K562 (cell line): ENCODE measurements around the gene LIMS2. TPM values are rescaled to one million over a fixed set of nuclear protein-coding genes. Genes with fewer than 3 reads are reported as not detected.
A peak's percentile ranks its signal among the peaks of the same experiment; 100 is the strongest.

Experiments used
- ATAC-seq: fragments of 200-7000 bp; cut with Tn5 transposase; 3 replicates; pipeline ENCODE4 v1.9.1; 2020; ENCODE audit warnings: moderate library complexity
- BruUV-seq: library from RNA; stranded (reverse); fragments of 400-500 nt; replicated peaks from 2 replicates; lab custom pipeline; 2021; lab: Mats Ljungman, UMichigan
- CTCF ChIA-PET: fragments of 300-600 bp; formaldehyde crosslinking; extraction: SDS; loops from one replicate; lab custom pipeline; 2021; ENCODE audit warnings: low intra/inter-chr PET ratio; lab: Yijun Ruan, JAX
- POLR2A ChIA-PET: fragments of 300-600, 350-650 bp; sonication (Branson Sonifier 250); formaldehyde crosslinking; extraction: SDS; loops from one replicate; lab custom pipeline; 2021; ENCODE audit warnings: antibody characterized with exemption, inconsistent platforms; lab: Yijun Ruan, JAX
- DNase-seq, 4 experiments: peaks; one replicate each; pipeline versions ENCODE4 v3.0.0 to v3.0.0-alpha.2; 2011 to 2018; ENCODE audit warnings: low spot score in 3 of 4, mixed read lengths in 3 of 4; ENCODE audit errors: extremely low read depth in 1 of 4
- FAIRE-seq: peaks from 2 replicates; lab custom pipeline; 2011; peaks lifted over from hg19 to GRCh38; lab: Jason Lieb, UNC
- H2AFZ ChIP-seq: 2 replicates; pipeline ENCODE4 v1.6.0; 2011; ENCODE audit warnings: low read depth, low read length, control low read depth, inconsistent platforms
- H3K27ac ChIP-seq: fragments of 200-600 bp; 3 replicates; pipeline ENCODE4 v1.8.0; 2011; ENCODE audit warnings: low read depth, mild to moderate bottlenecking, control low read depth, inconsistent platforms, low read length, moderate library complexity, mixed read lengths; ENCODE audit errors: extremely low read depth
- H3K27me3 ChIP-seq, 2 experiments: fragments of 300-600 bp in 1 of 2; 2 replicates in 1 of 2; 3 replicates in 1 of 2; pipeline versions ENCODE4 v1.6.0 to v1.8.0; 2011; ENCODE audit warnings: inconsistent platforms in 2 of 2, low read length in 2 of 2, mild to moderate bottlenecking in 1 of 2, mixed read lengths in 1 of 2, moderate library complexity in 1 of 2; ENCODE audit not compliant: control insufficient read depth in 2 of 2, insufficient read depth in 2 of 2
- H3K36me3 ChIP-seq: fragments of 300-600 bp; 3 replicates; pipeline ENCODE4 v1.8.0; 2011; ENCODE audit warnings: mild to moderate bottlenecking, low read length, inconsistent platforms; ENCODE audit not compliant: control insufficient read depth, insufficient read depth
- H3K4me1 ChIP-seq, 2 experiments: fragments of 200-600 bp in 1 of 2; replicated peaks in 1 of 2; 2 replicates in 1 of 2; 3 replicates in 1 of 2; pipeline versions ENCODE4 v1.5.1 to v1.8.0; 2011; ENCODE audit warnings: inconsistent platforms in 2 of 2, low read length in 2 of 2, mild to moderate bottlenecking in 1 of 2, mixed read lengths in 1 of 2, moderate library complexity in 1 of 2; ENCODE audit not compliant: control insufficient read depth in 2 of 2, insufficient read depth in 2 of 2
- H3K4me2 ChIP-seq: 2 replicates; pipeline ENCODE4 v1.6.1; 2011; ENCODE audit warnings: low read length, control low read depth, inconsistent platforms, mixed read lengths; ENCODE audit not compliant: insufficient read depth
- H3K4me3 ChIP-seq: fragments of 200-600 bp; sonication (generic), shearing (Covaris generic); 2 replicates; pipeline ENCODE4 v1.5.1; 2016; ENCODE audit warnings: control low read depth, inconsistent platforms
- H3K79me2 ChIP-seq: fragments of 200-600 bp; 3 replicates; pipeline ENCODE4 v1.8.0; 2011; ENCODE audit warnings: low read length, inconsistent platforms; ENCODE audit not compliant: control insufficient read depth, insufficient read depth
- H3K9ac ChIP-seq, 2 experiments: 2 replicates each; pipeline versions ENCODE4 v1.6.0 to v1.6.1; 2011; ENCODE audit warnings: low read depth in 2 of 2, low read length in 2 of 2, control low read depth in 1 of 2, inconsistent platforms in 1 of 2, mild to moderate bottlenecking in 1 of 2, mixed read lengths in 1 of 2; ENCODE audit not compliant: insufficient read depth in 1 of 2
- H3K9me1 ChIP-seq: one replicate; pipeline ENCODE4 v1.6.0; 2011; ENCODE audit warnings: inconsistent platforms, mild to moderate bottlenecking, low read length, moderate library complexity; ENCODE audit not compliant: control insufficient read depth, insufficient read depth
- H3K9me3 ChIP-seq: replicated peaks from 2 replicates; pipeline ENCODE4 v1.5.1; 2011; ENCODE audit warnings: low read depth, low read length, inconsistent platforms; ENCODE audit not compliant: control insufficient read depth, insufficient read depth
- H4K20me1 ChIP-seq: replicated peaks from 2 replicates; pipeline ENCODE4 v1.6.1; 2011; ENCODE audit warnings: low read length, inconsistent platforms, mixed read lengths; ENCODE audit not compliant: control insufficient read depth, insufficient read depth
- TBP ChIP-seq: optimal IDR thresholded peaks from 2 replicates; pipeline ENCODE3; 2011; ENCODE audit warnings: low read depth, low read length, improper control_type of control experiment
- WGBS: fragments of 100-300 bp; shearing (Covaris generic); methylation state at CpG from one replicate; pipeline ENCODE4 v1.1.6; 2016; ENCODE audit warnings: low coverage, mixed read lengths; ENCODE audit not compliant: insufficient coverage; ENCODE audit errors: missing lambda C conversion rate; 5-methylcytosine and 5-hydroxymethylcytosine counted together
- in situ Hi-C: fragments of 300-500 bp; cut with MboI; formaldehyde crosslinking; loops from 4 replicates; pipeline ENCODE4 v1.15.0; 2018; ENCODE audit warnings: inconsistent platforms, mixed read lengths
- intact Hi-C: fragments of 100-400 bp; cut with micrococcal nuclease; formaldehyde crosslinking; loops from 2 replicates; pipeline ENCODE4 v1.14.2; 2022
- polyA plus RNA-seq, 8 experiments: library from polyadenylated mRNA; depleted of rRNA in 4 of 8; stranded (reverse) in 5 of 8; unstranded in 3 of 8; fragments of >200 nt; fragmentation: Nextera tagmentation in 2 of 8; fragmentation: Illumina TruSeq in 1 of 8; extraction: Ambion mirVana in 2 of 8; extraction: Trizol in 1 of 8; gene quantifications; 2 replicates each; pipeline versions ENCODE4 v1.2.1 to v1.2.3, GENCODE V29; 2011 to 2014; ENCODE audit warnings: inconsistent platforms in 1 of 8, missing spikeins in 1 of 8
- total RNA-seq, 7 experiments: library from RNA; depleted of rRNA in 6 of 7; stranded (reverse); fragments of >200 nt in 6 of 7; fragmentation: Illumina TruSeq in 2 of 7; extraction: Trizol in 2 of 7; gene quantifications; 2 replicates each; pipeline versions ENCODE4 v1.2.1 to v1.2.3, GENCODE V29; 2011 to 2021; ENCODE audit warnings: low replicate concordance in 1 of 7

Gene LIMS2
- total and polyA plus RNA-seq, 9 of the 15 experiments (the other 6 are each of a cell fraction or from before 2014, with no cell fraction given): 0.04 to 0.22 TPM; not detected in 7

GRCh38 chr2:127609031-127609751 lies 66.1 kb downstream of the LIMS2 start:
- peaks cover 54 to 79% of the 10 kb centered on the region in 2 experiments for H3K27me3 ChIP-seq
- no peak for TF ChIP-seq TBP
- H3K4me1 ChIP-seq: peaks cover 0 to 11% of the 10 kb centered on the region in 2 experiments; a peak in 2 of 5 replicates
- H3K4me2 ChIP-seq: no peak overlapping the region
- no peaks in the 10 kb centered on the region for H4K20me1 ChIP-seq
- H3K27ac ChIP-seq: no peak overlapping the region
- in situ Hi-C loops (no loop called here), intact Hi-C loops (no loop called here)
- peak overlapping the region in 1 of 2 experiments; percentile 40; a peak in 2 of 4 replicates for H3K9ac ChIP-seq
- POLR2A ChIA-PET: no interaction called here
- FAIRE-seq: no peak
- H3K9me1 ChIP-seq: no peaks in the 10 kb centered on the region
- no peak overlapping the region for H3K4me3 ChIP-seq
- CTCF ChIA-PET: no interaction called here
- ATAC-seq: peak; percentile 22; the same call in 1 of the 3 replicates
- no TSS peak for BruUV-seq
- no peaks in the 10 kb centered on the region for H3K9me3 ChIP-seq
- 2% methylated on average over 24 of the region's 24 CpGs for WGBS
- DNase-seq: no peak
- H3K36me3 ChIP-seq: no peaks in the 10 kb centered on the region; the same call in 2 of the 3 replicates
- no peak overlapping the region for H2AFZ ChIP-seq
- H3K79me2 ChIP-seq: no peaks in the 10 kb centered on the region
